Activated naive CD4-positive, alpha-beta T cell treated with anti-CD3 and anti-CD28 coated beads, Interleukin-2, amount 10 ng/mL, durations not matched to agents 7 days and 5 days (primary cell): Measurements from ENCODE around the gene RIOK1.

ENCODE experiments used
- CTCF ChIA-PET: fragments of 350-600 bp; sonication (Branson Sonifier 250); formaldehyde crosslinking; loops from one replicate; lab custom pipeline; 2021; ENCODE audit warnings: antibody characterized with exemption; lab: Charles Lee
- DNase-seq: peaks from one replicate; pipeline ENCODE4 v3.0.0-alpha.2; 2020
- H3K27ac Mint-ChIP-seq: one replicate; pipeline ENCODE4 v1.8.0; 2021; ENCODE audit warnings: mild to moderate bottlenecking, moderate library complexity, mixed read lengths
- H3K27me3 Mint-ChIP-seq: one replicate; pipeline ENCODE4 v1.8.0; 2021; ENCODE audit warnings: mild to moderate bottlenecking, mixed read lengths
- H3K36me3 Mint-ChIP-seq: one replicate; pipeline ENCODE4 v1.8.0; 2021; ENCODE audit warnings: mixed read lengths
- H3K4me1 Mint-ChIP-seq: one replicate; pipeline ENCODE4 v1.8.0; 2021; ENCODE audit warnings: mixed read lengths
- H3K4me3 Mint-ChIP-seq: one replicate; pipeline ENCODE4 v1.8.0; 2021; ENCODE audit warnings: mild to moderate bottlenecking, moderate library complexity, mixed read lengths
- H3K9me3 Mint-ChIP-seq: one replicate; pipeline ENCODE4 v1.8.0; 2021; ENCODE audit warnings: mixed read lengths

RIOK1 gene

DNA sequence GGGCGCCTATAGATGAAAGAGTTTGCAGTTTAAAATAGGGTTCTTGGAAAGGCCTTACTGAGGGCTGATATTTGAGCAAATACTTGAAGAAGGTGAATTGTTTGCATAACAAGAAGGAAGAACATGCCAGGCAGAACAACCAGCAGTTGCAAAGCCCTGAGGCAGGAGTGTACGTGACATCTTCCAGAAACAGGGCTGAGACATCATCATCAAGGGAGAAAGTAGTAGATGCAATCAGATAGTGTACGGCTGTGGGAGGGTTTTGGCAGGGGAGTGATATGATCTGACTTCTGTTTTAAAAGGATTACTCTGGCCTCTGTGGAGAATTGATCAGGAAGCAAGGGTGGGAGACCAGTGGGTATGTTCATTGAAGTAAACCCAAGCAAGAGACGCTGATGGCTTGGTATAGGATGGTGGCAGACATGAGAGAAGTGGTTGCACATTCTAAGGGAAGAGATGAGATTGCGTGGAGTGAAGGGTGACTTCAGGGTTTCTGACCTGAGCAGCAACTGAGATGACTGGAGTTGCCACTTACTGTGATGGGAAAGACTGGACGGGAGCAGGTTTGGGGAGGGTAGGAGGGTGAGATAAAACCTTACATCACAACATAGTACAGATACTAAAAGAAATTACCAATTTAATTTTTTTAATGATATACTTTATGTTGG, 28.8 kb downstream of the RIOK1 start:
- Mint-ChIP-seq H3K9me3 (no peaks in the 10 kb centered on the region), H3K27ac (no peak overlapping the region), H3K27me3 (no peaks in the 10 kb centered on the region), H3K4me1 (no peaks in the 10 kb centered on the region), H3K4me3 (no peak overlapping the region), H3K36me3 (peaks cover 34% of the 10 kb centered on the region)
- no peak for DNase-seq
- CTCF ChIA-PET = no interaction called here

DNA sequence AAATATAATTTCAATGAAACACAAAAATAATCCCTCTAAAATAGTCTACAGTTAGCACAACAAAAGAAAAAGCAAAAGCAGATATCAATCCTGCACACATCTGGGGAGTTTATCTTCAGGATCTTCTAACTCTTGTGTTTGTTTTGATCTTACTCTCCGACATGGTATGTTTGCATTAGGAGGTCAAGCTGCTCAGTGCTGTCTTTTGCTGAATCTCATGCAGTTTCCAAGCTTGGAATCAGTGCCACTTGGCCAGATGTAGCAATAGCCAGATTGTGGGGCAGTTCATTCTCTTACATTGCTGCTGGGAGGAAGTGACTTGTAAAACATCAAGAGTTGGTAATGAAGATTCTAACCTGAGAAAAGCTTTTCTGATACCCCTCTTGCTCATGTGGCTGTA, 29.5 kb downstream of the RIOK1 start:
- no peak for DNase-seq
- Mint-ChIP-seq H3K36me3 (peaks cover 30% of the 10 kb centered on the region), H3K4me1 (no peaks in the 10 kb centered on the region), H3K4me3 (no peak overlapping the region), H3K9me3 (no peaks in the 10 kb centered on the region), H3K27me3 (no peaks in the 10 kb centered on the region), H3K27ac (no peak overlapping the region)
- CTCF ChIA-PET = no interaction called here

- DNase-seq = no peak
- Mint-ChIP-seq H3K9me3 (no peaks in the 10 kb centered on the region), H3K36me3 (peaks cover 14% of the 10 kb centered on the region), H3K27ac (no peak overlapping the region), H3K27me3 (no peaks in the 10 kb centered on the region), H3K4me3 (no peak overlapping the region), H3K4me1 (no peaks in the 10 kb centered on the region)
- CTCF ChIA-PET = interaction anchor here (0.6 to 0.9 kb wide), 2 partner anchors 28 to 145 kb away, joined by 3 to 4 read pairs; no protein-coding TSS in a partner anchor
Measured at GRCh38 chr6:7421066-7421465, 31.5 kb downstream of the RIOK1 start.

DNA sequence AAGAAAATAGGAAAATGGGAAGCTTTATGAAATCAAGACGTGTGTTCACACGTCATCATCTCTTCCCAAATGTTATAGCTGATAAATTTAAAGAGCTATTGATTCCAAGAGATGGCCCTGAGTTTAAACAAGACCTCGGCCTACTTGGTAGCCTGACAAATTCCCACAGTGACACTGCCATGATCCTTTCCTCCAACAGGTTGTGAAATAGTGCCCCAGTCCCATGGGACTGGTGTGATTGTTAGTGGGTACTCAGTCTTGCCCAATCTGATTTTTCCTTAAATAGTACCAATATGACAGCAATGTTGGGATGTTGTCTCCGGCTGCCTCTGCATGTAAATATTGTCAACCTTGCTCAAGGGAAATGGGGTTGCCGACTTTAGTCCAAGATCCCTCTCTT, 34.5 kb downstream of the RIOK1 start:
- Mint-ChIP-seq H3K4me3 (no peak overlapping the region), H3K4me1 (peaks cover 2% of the 10 kb centered on the region)

DNA sequence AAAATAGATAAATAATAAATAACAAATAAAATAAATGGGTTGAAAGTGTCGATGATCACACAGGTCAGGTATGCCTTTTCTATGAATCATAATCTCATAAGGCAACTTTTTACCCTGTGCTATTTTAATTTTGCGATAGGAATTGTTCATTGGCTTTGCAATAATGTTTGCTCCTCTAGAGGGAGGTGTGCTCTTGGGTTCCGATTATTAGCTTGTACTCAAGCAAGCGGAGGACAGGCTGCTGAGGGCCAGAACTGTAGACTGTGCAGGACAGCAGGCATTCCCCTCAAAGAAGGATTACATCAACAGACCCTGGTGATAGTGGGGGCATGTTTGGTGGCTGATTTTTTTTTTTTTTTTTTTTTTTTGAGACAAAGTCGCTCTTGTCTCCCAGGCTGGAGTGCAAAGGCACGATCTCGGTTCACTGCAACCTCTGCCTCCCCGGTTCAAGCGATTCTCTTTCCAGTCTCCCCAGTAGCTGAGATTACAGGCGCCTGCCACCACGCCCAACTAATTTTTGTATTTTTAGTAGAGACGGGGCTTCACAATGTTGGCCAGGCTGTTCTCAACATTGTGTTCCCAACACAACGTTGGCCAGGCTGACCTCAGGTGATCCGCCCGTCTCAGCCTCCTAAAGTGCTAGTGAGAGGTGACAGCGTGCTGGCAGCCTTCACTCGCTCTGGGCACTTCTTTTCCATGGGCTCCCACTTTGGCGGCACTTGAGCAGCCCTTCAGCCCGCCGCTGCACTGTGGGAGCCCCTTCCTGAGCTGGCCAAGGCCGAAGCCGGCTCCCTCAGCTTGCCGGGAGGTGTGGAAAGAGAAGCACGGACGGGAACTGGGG, 35.6 kb downstream of the RIOK1 start:
- CTCF ChIA-PET = no interaction called here
- Mint-ChIP-seq H3K4me1 (peaks cover 2% of the 10 kb centered on the region), H3K36me3 (no peaks in the 10 kb centered on the region), H3K4me3 (no peak overlapping the region), H3K27me3 (no peaks in the 10 kb centered on the region), H3K9me3 (no peaks in the 10 kb centered on the region), H3K27ac (no peak overlapping the region)
- DNase-seq = no peak

More for the DNA sequence above, 34.5 kb downstream of the RIOK1 start:
- DNase-seq = no peak
- Mint-ChIP-seq H3K27me3 (no peaks in the 10 kb centered on the region), H3K9me3 (no peaks in the 10 kb centered on the region), H3K36me3 (no peaks in the 10 kb centered on the region), H3K27ac (no peak overlapping the region)
- CTCF ChIA-PET = no interaction called here

- Mint-ChIP-seq H3K27ac (no peak overlapping the region), H3K27me3 (no peaks in the 10 kb centered on the region), H3K4me3 (no peak overlapping the region), H3K36me3 (no peaks in the 10 kb centered on the region), H3K9me3 (no peaks in the 10 kb centered on the region), H3K4me1 (peaks cover 2% of the 10 kb centered on the region)
- DNase-seq = no peak
- CTCF ChIA-PET = interaction anchor here (1.0 kb wide), 1 partner anchor 189 kb away, joined by 4 read pairs; no protein-coding TSS in a partner anchor
Measured at GRCh38 chr6:7425808-7426190, 36.2 kb downstream of the RIOK1 start.

GRCh38 chr6:7426447-7427169, 37.0 kb downstream of the RIOK1 start:
- Mint-ChIP-seq H3K9me3 (no peaks in the 10 kb centered on the region), H3K36me3 (no peaks in the 10 kb centered on the region), H3K4me1 (peaks cover 2% of the 10 kb centered on the region), H3K4me3 (no peak overlapping the region), H3K27me3 (peaks cover 8% of the 10 kb centered on the region), H3K27ac (no peak overlapping the region)
- no peak for DNase-seq
- CTCF ChIA-PET = interaction anchor here (0.8 to 1.0 kb wide), 2 partner anchors 188 to 190 kb away, joined by 4 read pairs; no protein-coding TSS in a partner anchor

GRCh38 chr6:7431313-7431673, 41.7 kb downstream of the RIOK1 start:
- CTCF ChIA-PET = no interaction called here
- Mint-ChIP-seq H3K4me1 (peaks cover 2% of the 10 kb centered on the region), H3K4me3 (no peak overlapping the region), H3K27me3 (peaks cover 34% of the 10 kb centered on the region), H3K27ac (no peak overlapping the region), H3K9me3 (peaks cover 4% of the 10 kb centered on the region), H3K36me3 (no peaks in the 10 kb centered on the region)
- DNase-seq = no peak

DNA sequence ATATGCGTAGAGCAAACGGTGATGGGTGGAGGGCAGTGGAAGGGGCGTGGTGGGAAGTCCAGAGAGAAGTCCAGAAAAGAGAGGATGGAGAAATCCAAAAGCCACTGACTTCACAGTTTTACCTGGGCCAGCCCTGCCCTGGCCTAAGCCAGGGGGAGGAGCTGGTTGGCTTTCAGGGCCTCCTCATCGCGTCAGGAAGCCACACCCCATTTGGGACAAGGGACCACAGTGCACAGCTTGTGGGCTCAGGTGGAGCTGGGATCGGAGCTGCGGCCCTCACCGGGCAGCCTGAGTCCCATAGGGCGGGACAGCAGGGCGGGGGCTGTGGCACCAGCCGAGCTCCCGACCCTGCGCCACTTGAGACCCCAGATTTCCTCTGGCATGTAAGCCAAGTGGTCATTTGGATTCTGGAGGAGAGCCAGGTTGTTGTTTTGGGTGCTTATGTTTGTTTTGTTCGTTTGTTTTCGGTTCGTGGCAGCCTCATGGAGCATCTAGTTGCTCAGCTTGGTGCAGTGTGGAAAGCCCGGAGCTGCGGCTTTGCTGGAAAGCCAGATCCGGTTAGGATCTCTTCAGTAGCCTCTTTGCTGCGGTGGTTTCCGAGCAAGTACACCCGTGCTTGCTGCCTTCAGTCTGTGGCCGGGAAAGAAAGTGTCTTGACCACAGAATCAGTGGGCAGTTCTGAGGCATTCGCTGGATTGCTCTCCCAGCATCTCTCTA, 42.2 kb downstream of the RIOK1 start:
- no peak overlapping the region for H3K27ac Mint-ChIP-seq
- DNase-seq = no peak
- H3K4me1 Mint-ChIP-seq = peaks cover 2% of the 10 kb centered on the region
- H3K36me3 Mint-ChIP-seq = no peaks in the 10 kb centered on the region
- peaks cover 34% of the 10 kb centered on the region for H3K27me3 Mint-ChIP-seq
- H3K4me3 Mint-ChIP-seq = no peak overlapping the region
- H3K9me3 Mint-ChIP-seq = peaks cover 4% of the 10 kb centered on the region
- CTCF ChIA-PET = no interaction called here

DNA sequence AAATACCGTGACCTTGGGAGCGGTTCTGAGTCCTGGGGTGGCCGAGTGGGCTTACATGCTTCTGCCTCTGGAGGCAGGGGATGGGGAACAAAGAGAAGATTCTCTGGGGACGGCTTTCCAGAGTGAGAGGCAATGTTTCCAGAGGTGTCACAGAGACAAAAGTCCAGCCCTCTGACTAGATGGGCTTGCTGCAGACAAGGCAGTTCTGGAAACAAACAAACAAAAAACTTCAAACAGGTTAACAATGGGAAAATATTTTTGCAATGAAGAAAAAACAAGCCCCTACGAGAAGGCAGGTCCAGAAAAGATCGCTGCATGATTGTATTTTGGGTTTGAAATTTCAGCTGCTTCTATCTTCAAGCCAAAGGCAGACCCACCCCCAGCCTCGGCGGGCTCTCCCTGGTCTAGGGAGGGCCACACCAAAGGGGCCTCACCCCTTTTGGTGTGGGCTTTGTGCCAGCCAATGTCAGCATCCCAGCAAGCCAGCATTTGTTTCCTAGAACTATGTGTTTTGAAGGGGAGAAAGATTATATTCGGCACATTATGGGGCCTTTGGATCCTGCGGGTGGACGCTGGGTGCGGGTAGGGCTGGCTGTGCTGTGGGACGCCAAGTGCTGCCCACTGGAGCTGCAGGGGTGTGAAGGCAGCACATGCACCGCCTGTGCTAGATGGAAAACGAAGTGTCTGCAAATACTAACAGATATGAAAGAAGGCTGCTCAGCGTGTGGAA, 42.9 kb downstream of the RIOK1 start:
- H3K4me1 Mint-ChIP-seq = peaks cover 2% of the 10 kb centered on the region
- no peaks in the 10 kb centered on the region for H3K36me3 Mint-ChIP-seq
- H3K27ac Mint-ChIP-seq = no peak overlapping the region
- H3K4me3 Mint-ChIP-seq = no peak overlapping the region
- CTCF ChIA-PET = no interaction called here
- H3K9me3 Mint-ChIP-seq = peaks cover 4% of the 10 kb centered on the region
- no peak for DNase-seq
- H3K27me3 Mint-ChIP-seq = peaks cover 38% of the 10 kb centered on the region

DNA sequence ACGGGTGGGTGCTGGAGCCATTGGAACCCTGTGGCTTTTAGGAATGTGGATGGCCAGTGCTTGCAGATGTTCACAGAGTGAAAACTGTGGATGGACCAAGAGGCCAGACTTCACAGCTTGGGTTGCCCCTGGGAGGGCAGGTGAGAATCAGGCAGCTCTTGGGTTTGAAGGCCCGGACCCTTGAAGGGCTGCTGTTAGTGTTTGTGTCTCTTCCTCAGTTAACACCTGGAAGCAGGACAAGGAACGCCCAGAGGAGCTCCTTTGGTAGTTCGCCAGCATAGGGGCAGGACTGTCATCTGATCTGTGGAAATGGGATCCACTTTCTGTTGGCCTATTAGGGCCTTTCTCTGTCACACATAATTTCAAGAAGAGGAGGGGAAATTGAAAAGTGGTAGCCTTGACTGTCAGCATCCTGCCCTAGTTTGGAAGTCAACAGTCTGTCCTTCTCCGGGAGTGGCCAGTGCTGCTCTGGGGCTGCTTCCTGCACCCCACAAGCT, 43.6 kb downstream of the RIOK1 start:
- H3K4me3 Mint-ChIP-seq = no peak overlapping the region
- DNase-seq = no peak
- H3K27me3 Mint-ChIP-seq = peaks cover 38% of the 10 kb centered on the region
- H3K36me3 Mint-ChIP-seq = no peaks in the 10 kb centered on the region
- H3K4me1 Mint-ChIP-seq = peaks cover 4% of the 10 kb centered on the region
- no peak overlapping the region for H3K27ac Mint-ChIP-seq
- H3K9me3 Mint-ChIP-seq = peaks cover 4% of the 10 kb centered on the region
- CTCF ChIA-PET = no interaction called here

DNA sequence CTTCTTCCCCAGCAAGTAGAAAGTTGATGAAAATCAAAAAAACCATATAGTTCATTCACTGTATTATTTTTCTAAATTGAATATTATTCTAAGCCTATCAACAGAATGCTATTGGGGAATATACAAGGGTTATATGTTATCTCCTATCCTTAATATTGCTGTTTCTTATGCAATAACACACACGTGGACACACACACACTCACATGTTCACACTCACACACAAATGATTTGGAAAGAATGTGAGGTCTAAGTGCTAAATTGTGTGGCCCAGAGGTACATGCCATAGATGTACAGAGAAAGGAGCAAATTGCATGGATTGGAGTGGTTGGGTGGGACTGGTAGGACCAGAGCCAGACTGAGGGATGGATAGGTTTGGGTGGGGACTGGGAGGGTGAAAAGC, 45.1 kb downstream of the RIOK1 start:
- peaks cover 17% of the 10 kb centered on the region for H3K4me1 Mint-ChIP-seq
- H3K27me3 Mint-ChIP-seq = peaks cover 38% of the 10 kb centered on the region
- H3K27ac Mint-ChIP-seq = no peak overlapping the region
- peaks cover 4% of the 10 kb centered on the region for H3K9me3 Mint-ChIP-seq
- no peak for DNase-seq
- H3K4me3 Mint-ChIP-seq = no peak overlapping the region
- CTCF ChIA-PET = no interaction called here
- H3K36me3 Mint-ChIP-seq = no peaks in the 10 kb centered on the region

GRCh38 chr6:7438011-7438410, 48.4 kb downstream of the RIOK1 start:
- CTCF ChIA-PET = no interaction called here
- peaks cover 24% of the 10 kb centered on the region for H3K4me1 Mint-ChIP-seq
- peaks cover 19% of the 10 kb centered on the region for H3K27me3 Mint-ChIP-seq
- no peak overlapping the region for H3K27ac Mint-ChIP-seq
- H3K9me3 Mint-ChIP-seq = peaks cover 6% of the 10 kb centered on the region
- H3K4me3 Mint-ChIP-seq = no peak overlapping the region
- H3K36me3 Mint-ChIP-seq = no peaks in the 10 kb centered on the region
- no peak for DNase-seq
